GM18526 (cell line): ENCODE data around the gene FIS1.

Source experiments
- POLR2A ChIP-seq: IDR thresholded peaks from 3 replicates; pipeline ENCODE4 v1.6.1; 2011; ENCODE audit not compliant: insufficient read length; ENCODE audit errors: extremely low read depth

FIS1 gene

GRCh38 chr7:101216001-101216859, 28.7 kb downstream of the FIS1 start:
- no peak for TF ChIP-seq POLR2A

- no peak for TF ChIP-seq POLR2A
These were observed 32.9 kb downstream of the FIS1 start for GRCh38 chr7:101212014-101212413.

- no peak for TF ChIP-seq POLR2A
These were observed 33.4 kb downstream of the FIS1 start for GRCh38 chr7:101211501-101211900.

- no peak for TF ChIP-seq POLR2A
These were observed 34.7 kb downstream of the FIS1 start for GRCh38 chr7:101210143-101210542.

GRCh38 chr7:101208794-101209193, 36.1 kb downstream of the FIS1 start:
- TF ChIP-seq POLR2A, result no peak

- TF ChIP-seq POLR2A, result no peak
These were observed 37.4 kb downstream of the FIS1 start for GRCh38 chr7:101207459-101207858.

- TF ChIP-seq POLR2A, result no peak
These were observed 38.2 kb downstream of the FIS1 start for GRCh38 chr7:101206665-101207042.

GRCh38 chr7:101205901-101206664, 38.8 kb downstream of the FIS1 start:
- TF ChIP-seq POLR2A, result no peak

- no peak for TF ChIP-seq POLR2A
These were observed 42.3 kb downstream of the FIS1 start for GRCh38 chr7:101202603-101202918.

- no peak for TF ChIP-seq POLR2A
These were observed 42.9 kb downstream of the FIS1 start for GRCh38 chr7:101201695-101202602.

GRCh38 chr7:101200862-101201599, 43.9 kb downstream of the FIS1 start, which contains the start of gene MOGAT3:
MOGAT3 (minus strand) TSS chr7:101201036; CDS start chr7:101200854, 182 bp downstream.
- no peak for TF ChIP-seq POLR2A

- no peak for TF ChIP-seq POLR2A
These were observed 44.4 kb downstream of the FIS1 start for GRCh38 chr7:101200504-101200861.

GRCh38 chr7:101198476-101198875, 46.4 kb downstream of the FIS1 start:
- TF ChIP-seq POLR2A, result no peak

GRCh38 chr7:101197991-101198390, 46.9 kb downstream of the FIS1 start:
- no peak for TF ChIP-seq POLR2A

- TF ChIP-seq POLR2A, result no peak
These were observed 49.0 kb downstream of the FIS1 start for GRCh38 chr7:101195884-101196283.
